Duodenal mucosa (tissue), 2 donors: ENCODE data around the gene HLA-DRA.
"Not testable (repeated sequence)": the region's sequence is repeated elsewhere in the genome, so short reads cannot be mapped to it uniquely, and the experiment has no call there.

Experiments used
- H3K27ac ChIP-seq: one replicate; pipeline ENCODE4 v1.7.0; 2013; ENCODE audit warnings: low read depth, low read length
- H3K27me3 ChIP-seq, 2 donors: one replicate each; pipeline ENCODE4 v1.7.0; 2013; ENCODE audit warnings: low read length in 2 of 2, control low read depth in 1 of 2; ENCODE audit not compliant: insufficient read depth in 2 of 2, control insufficient read depth in 1 of 2
- H3K36me3 ChIP-seq, 2 donors: one replicate each; pipeline ENCODE4 v1.7.0; 2013; ENCODE audit warnings: low read length in 2 of 2, control low read depth in 1 of 2; ENCODE audit not compliant: insufficient read depth in 2 of 2, control insufficient read depth in 1 of 2
- H3K4me1 ChIP-seq, 2 donors: one replicate each; pipeline ENCODE4 v1.7.0; 2013; ENCODE audit warnings: low read length in 2 of 2, control low read depth in 1 of 2; ENCODE audit not compliant: insufficient read depth in 2 of 2, control insufficient read depth in 1 of 2
- H3K4me3 ChIP-seq, 2 donors: one replicate each; pipeline ENCODE4 v1.7.0; 2013; ENCODE audit warnings: low read length in 2 of 2, low read depth in 1 of 2
- H3K9ac ChIP-seq, 2 donors: one replicate each; pipeline ENCODE4 v1.7.0; 2013; ENCODE audit warnings: low read length in 2 of 2, low read depth in 1 of 2
- H3K9me3 ChIP-seq, 2 donors: one replicate each; pipeline ENCODE4 v1.7.0; 2013; ENCODE audit warnings: low read length in 2 of 2, control low read depth in 1 of 2; ENCODE audit not compliant: control insufficient read depth in 1 of 2

Gene HLA-DRA

DNA sequence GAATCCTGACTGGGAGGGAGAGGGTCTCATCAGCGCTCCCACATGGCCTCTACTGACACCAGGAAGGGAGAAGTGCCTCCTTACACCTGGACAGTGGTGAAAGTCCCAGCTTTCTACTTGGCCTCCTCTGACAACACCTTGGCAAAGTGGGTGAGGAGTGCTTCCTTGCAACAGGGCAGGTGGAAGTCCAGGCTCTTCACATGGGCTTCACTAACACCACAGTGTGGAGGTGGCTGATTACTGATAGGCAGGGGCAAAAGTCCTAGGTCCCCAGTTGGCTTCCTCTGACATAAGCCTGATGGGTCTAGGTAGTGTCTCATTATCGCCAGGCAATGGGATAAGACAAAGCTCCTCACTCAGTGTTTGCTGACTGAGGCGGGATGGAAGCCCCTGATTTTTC, 9.5 kb upstream of the HLA-DRA start:
- H3K27ac ChIP-seq: no peak overlapping the region
- no peaks in the 10 kb centered on the region for H3K9me3 ChIP-seq
- H3K27me3 ChIP-seq: no peaks in the 10 kb centered on the region
- H3K4me3 ChIP-seq: no peak overlapping the region
- H3K36me3 ChIP-seq: no peaks in the 10 kb centered on the region
- H3K4me1 ChIP-seq: no peaks in the 10 kb centered on the region
- no peak overlapping the region for H3K9ac ChIP-seq

DNA sequence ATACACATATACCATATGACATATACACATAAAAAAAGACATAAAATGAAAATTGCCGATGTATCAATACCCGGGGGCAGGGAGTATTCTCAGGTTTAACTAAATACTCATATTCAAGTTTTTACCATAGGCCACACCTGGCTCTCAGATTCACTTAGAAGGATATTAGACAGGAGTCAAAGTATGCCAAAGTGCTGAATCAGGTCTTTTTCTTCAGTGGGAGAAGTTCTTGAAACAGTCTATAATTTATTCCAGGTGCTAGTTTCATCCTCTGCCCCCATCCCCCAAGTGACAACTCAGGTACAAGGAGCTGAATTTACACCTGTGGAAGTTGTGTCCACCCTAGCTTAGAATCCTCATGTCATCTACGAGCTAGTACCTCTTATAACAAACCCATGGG, 8.5 kb upstream of the HLA-DRA start:
- Histone ChIP-seq H3K9me3 (no peaks in the 10 kb centered on the region), H3K4me3 (no peak overlapping the region), H3K36me3 (no peaks in the 10 kb centered on the region), H3K27ac (no peak overlapping the region), H3K9ac (no peak overlapping the region), H3K4me1 (no peaks in the 10 kb centered on the region), H3K27me3 (no peaks in the 10 kb centered on the region)

DNA sequence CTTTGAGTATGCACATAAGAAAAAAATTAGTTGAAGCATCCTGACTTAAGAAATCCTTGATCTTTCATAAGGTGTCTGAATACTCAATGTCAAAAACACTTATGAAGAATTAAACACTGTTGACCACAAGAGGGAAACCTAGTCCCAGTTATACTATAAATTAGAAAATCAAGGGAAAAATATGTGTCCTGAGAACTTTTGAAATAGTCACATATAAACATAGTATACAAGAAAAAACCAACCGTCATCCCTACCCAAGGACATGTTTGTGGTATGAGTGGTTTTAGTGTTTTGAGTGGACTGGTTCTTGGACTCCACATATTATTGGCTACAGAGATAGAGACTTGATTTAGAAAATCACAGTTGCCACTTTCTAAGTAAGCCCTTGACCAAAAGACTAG, 7.6 kb upstream of the HLA-DRA start:
- Histone ChIP-seq H3K9me3 (no peaks in the 10 kb centered on the region), H3K9ac (no peak overlapping the region)

DNA sequence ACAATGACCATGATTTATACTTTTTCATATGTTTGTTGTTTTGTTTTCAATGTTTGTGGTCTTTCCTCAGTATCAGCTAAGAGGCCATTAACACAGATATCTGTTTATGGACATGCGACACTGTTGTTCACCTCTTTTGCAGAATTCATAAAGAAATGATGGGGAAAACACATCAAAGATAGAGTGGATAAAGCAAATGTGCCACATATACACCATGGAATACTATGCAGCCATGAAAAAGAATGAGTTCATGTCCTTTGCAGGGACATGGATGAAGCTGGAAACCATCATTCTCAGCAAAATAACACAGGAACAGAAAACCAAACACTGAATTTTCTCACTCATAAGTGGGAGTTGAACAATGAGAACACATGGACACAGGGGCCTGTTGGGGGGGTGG, 5.7 kb upstream of the HLA-DRA start:
- not testable (repeated sequence) for H3K27ac ChIP-seq, H3K36me3 ChIP-seq, H3K27me3 ChIP-seq, H3K9ac ChIP-seq, H3K4me3 ChIP-seq, H3K9me3 ChIP-seq, H3K4me1 ChIP-seq

More for the DNA sequence above, 7.6 kb upstream of the HLA-DRA start:
- no peak overlapping the region for H3K27ac ChIP-seq
- H3K27me3 ChIP-seq: no peaks in the 10 kb centered on the region
- H3K36me3 ChIP-seq: no peaks in the 10 kb centered on the region
- no peak overlapping the region for H3K4me3 ChIP-seq
- H3K4me1 ChIP-seq: no peaks in the 10 kb centered on the region

DNA sequence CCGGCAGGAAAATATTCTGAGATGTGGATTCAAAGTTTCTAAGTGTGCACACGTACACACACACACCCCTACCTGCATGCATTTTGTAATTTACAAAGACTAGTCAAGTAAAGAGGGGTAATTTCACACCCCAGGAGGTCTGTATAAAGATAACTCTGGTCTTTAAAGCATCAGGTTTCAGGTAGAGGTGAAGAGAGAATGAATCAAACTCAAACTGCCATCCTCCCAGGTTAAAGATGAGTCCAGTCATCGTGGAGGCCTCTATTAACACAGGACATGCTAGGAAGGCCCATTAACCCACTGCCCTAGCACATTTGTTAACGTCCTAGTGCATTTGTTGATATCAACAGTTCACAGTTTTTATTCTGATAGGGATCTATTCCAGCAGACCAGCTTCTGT, 3.5 kb upstream of the HLA-DRA start:
- no peaks in the 10 kb centered on the region for H3K36me3 ChIP-seq
- no peaks in the 10 kb centered on the region for H3K9me3 ChIP-seq
- H3K4me1 ChIP-seq: peaks cover 0 to 7% of the 10 kb centered on the region in 2 donors
- no peaks in the 10 kb centered on the region for H3K27me3 ChIP-seq
- H3K9ac ChIP-seq: no peak overlapping the region
- H3K4me3 ChIP-seq: no peak overlapping the region
- H3K27ac ChIP-seq: no peak overlapping the region

DNA sequence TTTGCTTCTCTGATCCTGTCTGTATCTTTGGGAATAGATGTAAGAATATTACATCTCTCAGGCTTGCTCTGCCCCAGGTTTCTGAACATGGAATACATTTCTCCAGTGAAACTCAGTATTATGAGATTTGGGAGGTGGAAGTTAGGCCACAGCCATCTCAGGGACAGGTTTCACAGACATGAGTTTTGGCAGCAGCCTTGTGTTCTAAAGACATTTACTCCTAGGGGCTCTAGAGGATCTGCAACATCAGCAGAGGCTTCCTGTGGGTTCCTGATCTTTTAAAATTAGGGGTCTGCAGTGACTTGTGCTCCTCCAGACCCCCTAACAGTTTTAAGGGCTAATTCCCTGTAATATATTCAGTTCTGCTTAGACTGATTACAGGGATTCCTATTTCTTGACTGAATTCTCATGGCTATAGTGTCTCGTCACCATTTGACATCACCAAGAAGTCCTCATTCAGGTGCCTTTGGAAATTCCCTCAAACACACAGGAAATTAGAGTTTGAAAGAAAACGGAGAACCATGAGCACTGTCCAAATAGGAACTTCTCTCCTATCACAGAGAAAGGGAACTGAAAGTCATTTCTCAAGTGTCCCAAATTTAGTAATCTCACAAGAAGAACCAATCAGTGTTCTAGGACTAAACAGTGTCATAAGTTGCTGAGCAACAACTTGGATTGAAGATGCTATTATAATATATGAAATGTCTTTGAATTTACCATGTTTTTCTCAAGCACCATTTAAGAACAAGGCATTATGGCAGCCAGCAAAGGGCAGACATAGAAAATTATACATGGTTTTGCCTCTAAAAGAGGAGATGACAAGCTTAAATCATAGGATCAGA, 2.5 kb upstream of the HLA-DRA start:
- Histone ChIP-seq H3K27ac (peak overlapping the region; percentile 23), H3K4me1 (peaks cover 0 to 11% of the 10 kb centered on the region in 2 donors), H3K4me3 (no peak overlapping the region), H3K9ac (no peak overlapping the region), H3K27me3 (no peaks in the 10 kb centered on the region), H3K36me3 (peaks cover 0 to 1% of the 10 kb centered on the region in 2 donors), H3K9me3 (no peaks in the 10 kb centered on the region)

DNA sequence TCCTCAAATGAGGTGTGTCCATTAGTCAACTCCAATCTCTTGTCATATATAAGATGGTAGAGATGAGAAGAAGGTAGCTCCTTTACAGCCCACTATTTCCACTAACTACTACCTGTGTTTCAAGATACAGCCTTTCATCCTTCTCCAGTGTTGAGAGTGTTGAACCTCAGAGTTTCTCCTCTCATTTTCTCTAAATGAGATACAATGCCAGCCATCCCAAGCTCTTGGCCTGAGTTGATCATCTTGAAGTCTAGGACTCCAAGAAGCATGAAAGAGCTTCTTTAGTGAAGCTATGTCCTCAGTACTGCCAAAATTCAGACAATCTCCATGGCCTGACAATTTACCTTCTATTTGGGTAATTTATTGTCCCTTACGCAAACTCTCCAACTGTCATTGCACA, 548 bp upstream of the HLA-DRA start:
- no peaks in the 10 kb centered on the region for H3K9me3 ChIP-seq
- H3K27ac ChIP-seq: peak overlapping the region; percentile 23
- H3K4me3 ChIP-seq: peak overlapping the region; percentile 75 to 85
- no peaks in the 10 kb centered on the region for H3K27me3 ChIP-seq
- peaks cover 12 to 21% of the 10 kb centered on the region in 2 donors for H3K36me3 ChIP-seq
- H3K9ac ChIP-seq: no peak overlapping the region
- H3K4me1 ChIP-seq: peaks cover 0 to 11% of the 10 kb centered on the region in 2 donors

DNA sequence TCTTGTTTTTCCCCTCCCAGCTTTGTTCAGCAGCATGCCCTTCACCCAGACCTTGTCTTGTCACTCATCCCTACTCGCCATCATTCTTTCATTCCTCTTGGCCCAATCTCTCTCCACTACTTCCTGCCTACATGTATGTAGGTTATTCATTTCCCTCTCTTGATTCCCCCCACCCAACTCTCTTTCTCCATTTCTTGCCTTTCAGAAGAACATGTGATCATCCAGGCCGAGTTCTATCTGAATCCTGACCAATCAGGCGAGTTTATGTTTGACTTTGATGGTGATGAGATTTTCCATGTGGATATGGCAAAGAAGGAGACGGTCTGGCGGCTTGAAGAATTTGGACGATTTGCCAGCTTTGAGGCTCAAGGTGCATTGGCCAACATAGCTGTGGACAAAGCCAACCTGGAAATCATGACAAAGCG, 2.6 kb downstream of the HLA-DRA start:
- Histone ChIP-seq H3K4me1 (peaks cover 0 to 11% of the 10 kb centered on the region in 2 donors), H3K9me3 (no peaks in the 10 kb centered on the region), H3K27me3 (no peaks in the 10 kb centered on the region), H3K9ac (no peak overlapping the region), H3K36me3 (peaks cover 12 to 26% of the 10 kb centered on the region in 2 donors), H3K27ac (no peak overlapping the region), H3K4me3 (peak overlapping the region; percentile 18 to 27)

DNA sequence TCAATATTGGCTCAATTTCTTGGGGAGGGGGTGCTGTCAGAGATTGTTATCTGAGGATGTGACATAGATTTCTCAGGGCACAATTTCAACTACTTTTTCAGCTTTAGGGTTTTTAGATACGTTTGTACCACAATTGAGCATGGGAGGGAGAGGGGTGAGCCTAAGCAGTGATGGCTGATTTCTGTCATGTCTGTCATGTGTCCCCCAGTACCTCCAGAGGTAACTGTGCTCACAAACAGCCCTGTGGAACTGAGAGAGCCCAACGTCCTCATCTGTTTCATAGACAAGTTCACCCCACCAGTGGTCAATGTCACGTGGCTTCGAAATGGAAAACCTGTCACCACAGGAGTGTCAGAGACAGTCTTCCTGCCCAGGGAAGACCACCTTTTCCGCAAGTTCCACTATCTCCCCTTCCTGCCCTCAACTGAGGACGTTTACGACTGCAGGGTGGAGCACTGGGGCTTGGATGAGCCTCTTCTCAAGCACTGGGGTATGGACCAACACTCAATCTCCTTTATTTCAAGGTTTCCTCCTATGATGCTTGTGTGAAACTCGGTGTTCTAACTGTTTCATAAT, 3.4 kb downstream of the HLA-DRA start:
- H3K9ac ChIP-seq: no peak overlapping the region
- no peak overlapping the region for H3K27ac ChIP-seq
- peaks cover 0 to 11% of the 10 kb centered on the region in 2 donors for H3K4me1 ChIP-seq
- no peaks in the 10 kb centered on the region for H3K27me3 ChIP-seq
- H3K4me3 ChIP-seq: peak overlapping the region in 1 of 2 donors; percentile 27
- H3K36me3 ChIP-seq: peaks cover 12 to 26% of the 10 kb centered on the region in 2 donors
- no peaks in the 10 kb centered on the region for H3K9me3 ChIP-seq

DNA sequence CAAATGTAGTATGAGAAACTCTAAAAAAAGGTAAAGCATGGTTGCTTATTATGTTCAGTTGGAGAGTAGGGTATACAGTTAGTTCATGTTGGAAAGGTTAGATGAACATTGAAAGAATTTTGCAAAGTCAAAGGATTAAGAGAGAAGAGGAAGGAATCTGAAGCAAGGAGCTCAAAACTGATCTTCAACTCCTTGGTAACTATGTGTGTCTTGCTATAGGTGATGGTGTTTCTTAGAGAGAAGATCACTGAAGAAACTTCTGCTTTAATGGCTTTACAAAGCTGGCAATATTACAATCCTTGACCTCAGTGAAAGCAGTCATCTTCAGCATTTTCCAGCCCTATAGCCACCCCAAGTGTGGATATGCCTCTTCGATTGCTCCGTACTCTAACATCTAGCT, 4.7 kb downstream of the HLA-DRA start:
- H3K4me3 ChIP-seq: no peak overlapping the region
- H3K9me3 ChIP-seq: no peaks in the 10 kb centered on the region
- H3K27ac ChIP-seq: no peak overlapping the region
- no peak overlapping the region for H3K9ac ChIP-seq
- peaks cover 12 to 26% of the 10 kb centered on the region in 2 donors for H3K36me3 ChIP-seq
- H3K27me3 ChIP-seq: no peaks in the 10 kb centered on the region
- H3K4me1 ChIP-seq: peaks cover 0 to 6% of the 10 kb centered on the region in 2 donors
